Astrocyte (in vitro differentiated cells and primary cell): ENCODE data around the gene DKC1. TPM values are rescaled to one million over a fixed set of nuclear protein-coding genes. Genes with fewer than 3 reads are reported as not detected.

Experiments
- DNase-seq: peaks from one replicate; pipeline ENCODE4 v3.0.0-alpha.2; 2010; ENCODE audit warnings: low read depth
- FAIRE-seq: peaks from 2 replicates; lab custom pipeline; 2011; peaks lifted over from hg19 to GRCh38; lab: Jason Lieb, UNC
- H2AFZ ChIP-seq: 2 replicates; pipeline ENCODE4 v1.6.0; 2012; ENCODE audit warnings: low read depth, low read length, inconsistent platforms
- H3K27ac ChIP-seq: 2 replicates; pipeline ENCODE4 v1.5.1; 2011; ENCODE audit warnings: low read depth, low read length, inconsistent platforms
- H3K27me3 ChIP-seq: 2 replicates; pipeline ENCODE4 v1.6.0; 2011; ENCODE audit warnings: low read length, inconsistent platforms; ENCODE audit not compliant: insufficient read depth
- H3K36me3 ChIP-seq: 2 replicates; pipeline ENCODE4 v1.5.1; 2011; ENCODE audit warnings: low read length, inconsistent platforms; ENCODE audit not compliant: insufficient read depth
- H3K4me1 ChIP-seq: 2 replicates; pipeline ENCODE4 v1.5.1; 2011; ENCODE audit warnings: low read length, inconsistent platforms; ENCODE audit not compliant: insufficient read depth
- H3K4me2 ChIP-seq: 2 replicates; pipeline ENCODE4 v1.6.0; 2012; ENCODE audit warnings: low read length, inconsistent platforms
- H3K4me3 ChIP-seq: 2 replicates; pipeline ENCODE4 v1.5.1; 2011; ENCODE audit warnings: low read depth, mild to moderate bottlenecking, low read length, inconsistent platforms; ENCODE audit not compliant: insufficient read depth
- H3K79me2 ChIP-seq: 2 replicates; pipeline ENCODE4 v1.6.0; 2012; ENCODE audit warnings: mild to moderate bottlenecking, low read length, inconsistent platforms; ENCODE audit not compliant: insufficient read depth
- H3K9ac ChIP-seq: 2 replicates; pipeline ENCODE4 v1.6.0; 2012; ENCODE audit warnings: mild to moderate bottlenecking, low read length, inconsistent platforms
- H3K9me3 ChIP-seq: 2 replicates; pipeline ENCODE4 v1.5.1; 2012; ENCODE audit warnings: low read depth, mild to moderate bottlenecking, low read length, inconsistent platforms; ENCODE audit not compliant: insufficient read depth
- H4K20me1 ChIP-seq: 2 replicates; pipeline ENCODE4 v1.6.0; 2012; ENCODE audit warnings: low read length, inconsistent platforms; ENCODE audit not compliant: insufficient read depth
- H3K27ac Mint-ChIP-seq: one replicate; pipeline ENCODE4 v1.8.0; 2021; ENCODE audit warnings: mild to moderate bottlenecking, mixed read lengths; ENCODE audit not compliant: unreplicated experiment
- H3K27me3 Mint-ChIP-seq: one replicate; pipeline ENCODE4 v1.8.0; 2021; ENCODE audit warnings: low read depth, mixed read lengths; ENCODE audit not compliant: unreplicated experiment
- H3K36me3 Mint-ChIP-seq: one replicate; pipeline ENCODE4 v1.8.0; 2021; ENCODE audit warnings: low read depth, mixed read lengths; ENCODE audit not compliant: unreplicated experiment
- H3K4me1 Mint-ChIP-seq: one replicate; pipeline ENCODE4 v1.8.0; 2021; ENCODE audit warnings: low read depth, mixed read lengths; ENCODE audit not compliant: unreplicated experiment
- H3K4me3 Mint-ChIP-seq: one replicate; pipeline ENCODE4 v1.8.0; 2021; ENCODE audit warnings: mild to moderate bottlenecking, moderate library complexity, mixed read lengths; ENCODE audit not compliant: unreplicated experiment
- H3K9me3 Mint-ChIP-seq: one replicate; pipeline ENCODE4 v1.8.0; 2021; ENCODE audit warnings: mild to moderate bottlenecking, mixed read lengths; ENCODE audit not compliant: unreplicated experiment
- CTCF ChIP-seq: IDR thresholded peaks from 2 replicates; pipeline ENCODE4 v1.5.1; 2011; ENCODE audit warnings: low read depth, mild to moderate bottlenecking, inconsistent platforms, low read length, moderate library complexity; ENCODE audit not compliant: insufficient read depth
- EZH2 ChIP-seq: IDR thresholded peaks from 2 replicates; pipeline ENCODE4 v1.6.1; 2012; ENCODE audit warnings: mild to moderate bottlenecking, low read length, inconsistent platforms; ENCODE audit not compliant: insufficient read depth
- total RNA-seq: library from RNA; stranded (reverse); gene quantifications from 2 replicates; pipeline ENCODE4 v1.2.1, GENCODE V29; 2021

The DKC1 gene
- total RNA-seq, 1 donor from 2014 or later: 60.5 TPM

DNA sequence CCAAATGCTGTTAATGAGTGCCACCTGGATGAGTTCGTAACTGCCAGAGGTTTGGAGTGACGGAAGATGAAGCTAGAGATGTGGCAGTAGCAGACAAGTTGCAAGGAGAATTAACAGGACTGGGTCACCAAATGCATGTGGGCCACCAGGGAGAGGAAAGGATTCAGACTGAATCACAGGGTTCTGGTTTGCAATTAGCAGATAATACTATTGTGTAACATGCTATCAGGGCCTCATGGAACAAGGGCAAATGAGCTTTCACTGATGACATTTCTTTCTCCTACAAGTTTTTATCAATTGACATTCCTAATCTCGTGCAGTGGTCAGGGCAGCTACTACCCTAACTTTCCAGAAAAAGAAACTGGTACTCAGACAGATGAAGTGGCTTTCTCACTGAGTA is 33.2 kb upstream of the DKC1 start:
- Histone ChIP-seq H3K27me3 (no peaks in the 10 kb centered on the region), H4K20me1 (no peaks in the 10 kb centered on the region), H3K9ac (no peak overlapping the region), H2AFZ (no peak overlapping the region), H3K79me2 (no peaks in the 10 kb centered on the region), H3K36me3 (no peaks in the 10 kb centered on the region), H3K4me1 (peaks cover 56% of the 10 kb centered on the region), H3K4me3 (no peak overlapping the region), H3K27ac (no peak overlapping the region), H3K9me3 (no peaks in the 10 kb centered on the region), H3K4me2 (peak overlapping the region; percentile 39)
- H3K27me3 Mint-ChIP-seq: no peaks in the 10 kb centered on the region
- H3K9me3 Mint-ChIP-seq: peaks cover 2% of the 10 kb centered on the region
- FAIRE-seq (no peak), DNase-seq (no peak)
- TF ChIP-seq CTCF (no peak), EZH2 (no peak)
- H3K27ac Mint-ChIP-seq: no peak overlapping the region
- no peaks in the 10 kb centered on the region for H3K36me3 Mint-ChIP-seq
- H3K4me3 Mint-ChIP-seq: no peak overlapping the region
- peaks cover 58% of the 10 kb centered on the region for H3K4me1 Mint-ChIP-seq

DNA sequence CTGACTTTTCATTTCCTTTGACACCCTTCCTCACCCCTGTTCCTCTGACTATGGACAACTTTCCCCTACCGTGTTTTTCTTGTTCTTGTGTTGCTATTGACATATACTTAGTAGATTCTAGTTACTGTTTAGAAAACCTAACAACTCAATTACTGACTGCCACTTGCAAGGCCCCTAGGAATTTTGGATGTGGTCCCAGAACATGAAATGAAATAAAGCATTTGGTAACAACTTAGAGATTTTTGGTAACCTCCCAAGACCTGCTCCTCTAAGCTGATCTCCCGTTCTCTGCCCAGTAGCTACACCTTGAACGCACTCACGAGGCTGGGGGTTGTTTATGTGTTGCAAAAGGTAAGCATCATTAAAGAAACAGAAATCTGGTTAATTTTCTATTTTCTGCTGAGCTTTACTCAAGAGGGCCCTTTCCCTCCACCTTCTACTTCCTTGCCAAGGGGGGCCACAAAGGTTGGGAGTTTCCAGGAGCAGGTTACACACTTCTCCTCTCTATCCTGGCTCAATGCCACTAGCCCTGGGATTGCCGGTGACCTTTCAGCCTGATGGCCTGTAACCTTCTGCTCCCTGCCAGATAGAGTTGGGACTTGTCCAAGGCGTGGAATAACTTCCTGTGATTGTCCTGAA is 32.3 kb upstream of the DKC1 start:
- Mint-ChIP-seq H3K27ac (no peak overlapping the region), H3K36me3 (no peaks in the 10 kb centered on the region), H3K27me3 (no peaks in the 10 kb centered on the region), H3K4me3 (no peak overlapping the region), H3K9me3 (peaks cover 2% of the 10 kb centered on the region), H3K4me1 (peaks cover 65% of the 10 kb centered on the region)
- no peaks in the 10 kb centered on the region for H3K36me3 ChIP-seq
- no peak overlapping the region for H2AFZ ChIP-seq
- H3K27me3 ChIP-seq: no peaks in the 10 kb centered on the region
- H3K4me1 ChIP-seq: peaks cover 64% of the 10 kb centered on the region
- H3K9me3 ChIP-seq: no peaks in the 10 kb centered on the region
- no peak overlapping the region for H3K27ac ChIP-seq
- H3K79me2 ChIP-seq: no peaks in the 10 kb centered on the region
- no peaks in the 10 kb centered on the region for H4K20me1 ChIP-seq
- FAIRE-seq (no peak), DNase-seq (peak; percentile 77)
- no peak for TF ChIP-seq EZH2
- TF ChIP-seq CTCF: no peak
- H3K4me2 ChIP-seq: peak overlapping the region; percentile 39
- no peak overlapping the region for H3K9ac ChIP-seq
- H3K4me3 ChIP-seq: no peak overlapping the region

DNA sequence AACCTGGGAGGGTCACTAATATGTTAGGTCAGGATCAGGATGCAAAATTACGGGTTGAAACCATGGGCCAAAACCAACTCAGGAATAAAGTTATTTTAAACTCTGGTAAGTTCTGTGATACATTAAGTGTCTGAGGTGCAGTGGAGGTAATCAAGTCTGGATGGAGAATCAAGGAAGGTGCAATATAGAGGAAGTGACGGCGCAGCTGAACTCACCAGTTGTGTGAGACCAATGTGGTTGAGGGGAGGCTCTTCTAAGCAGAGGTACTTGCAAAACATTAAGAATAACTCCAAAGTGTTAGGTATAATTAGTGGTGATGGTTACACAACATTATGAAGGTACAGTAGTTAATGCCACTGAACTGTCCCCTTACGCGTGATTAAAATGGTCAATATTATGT is 31.5 kb upstream of the DKC1 start:
- DNase-seq: no peak
- no peak overlapping the region for H3K9ac ChIP-seq
- no peak for FAIRE-seq
- H3K4me3 ChIP-seq: no peak overlapping the region
- peaks cover 72% of the 10 kb centered on the region for H3K4me1 ChIP-seq
- no peak overlapping the region for H3K4me2 ChIP-seq
- no peak overlapping the region for H3K27ac Mint-ChIP-seq
- no peaks in the 10 kb centered on the region for H3K36me3 Mint-ChIP-seq
- H3K79me2 ChIP-seq: no peaks in the 10 kb centered on the region
- H3K9me3 Mint-ChIP-seq: no peaks in the 10 kb centered on the region
- TF ChIP-seq EZH2 (no peak), CTCF (no peak)
- H3K27ac ChIP-seq: no peak overlapping the region
- H3K36me3 ChIP-seq: no peaks in the 10 kb centered on the region
- no peaks in the 10 kb centered on the region for H3K27me3 ChIP-seq
- H3K4me3 Mint-ChIP-seq: no peak overlapping the region
- no peaks in the 10 kb centered on the region for H3K9me3 ChIP-seq
- no peak overlapping the region for H2AFZ ChIP-seq
- no peaks in the 10 kb centered on the region for H3K27me3 Mint-ChIP-seq
- H4K20me1 ChIP-seq: no peaks in the 10 kb centered on the region
- peaks cover 72% of the 10 kb centered on the region for H3K4me1 Mint-ChIP-seq
